SU-DHL-6 (cell line): ENCODE measurements around the gene ZNF672.

ENCODE experiments used
- CTCF ChIP-seq: fragments of 200-600 bp; sonication (generic); IDR thresholded peaks from one replicate; pipeline ENCODE4 v1.5.1; 2017; ENCODE audit warnings: antibody characterized with exemption, mild to moderate bottlenecking, low read length, moderate library complexity; ENCODE audit not compliant: insufficient read depth, poor library complexity, severe bottlenecking
- EZH2phosphoT487 ChIP-seq: fragments of 200-600 bp; sonication (generic), shearing (Covaris generic); conservative IDR thresholded peaks from 2 replicates; pipeline ENCODE4 v1.6.1; 2018; ENCODE audit warnings: mild to moderate bottlenecking, antibody characterized with exemption, low read length, moderate library complexity, mixed read lengths

GRCh38 chr1:248788327-248788726 lies 49.7 kb upstream of the ZNF672 start:
- TF ChIP-seq CTCF (no peak), EZH2phosphoT487 (no peak)
